OCI-LY3 (cell line): ENCODE measurements around the gene CTNNA3.

Experiments
- EZH2phosphoT487 ChIP-seq: fragments of 200-600 bp; shearing (Covaris generic); IDR thresholded peaks from 2 replicates; pipeline ENCODE4 v1.6.1; 2018; ENCODE audit warnings: antibody characterized with exemption, mixed run types, low read depth
- TF ChIP-seq, protein P1 (sequence below): fragments of 200-600, 300-600 bp; sonication (generic); IDR thresholded peaks from 2 replicates; pipeline ENCODE4 v1.5.1; 2014; ENCODE audit warnings: antibody characterized with exemption, low read length, low read depth

GRCh38 chr10:67173787-67174186 is 522.2 kb downstream of the CTNNA3 start:
- TF ChIP-seq, protein P1, sequence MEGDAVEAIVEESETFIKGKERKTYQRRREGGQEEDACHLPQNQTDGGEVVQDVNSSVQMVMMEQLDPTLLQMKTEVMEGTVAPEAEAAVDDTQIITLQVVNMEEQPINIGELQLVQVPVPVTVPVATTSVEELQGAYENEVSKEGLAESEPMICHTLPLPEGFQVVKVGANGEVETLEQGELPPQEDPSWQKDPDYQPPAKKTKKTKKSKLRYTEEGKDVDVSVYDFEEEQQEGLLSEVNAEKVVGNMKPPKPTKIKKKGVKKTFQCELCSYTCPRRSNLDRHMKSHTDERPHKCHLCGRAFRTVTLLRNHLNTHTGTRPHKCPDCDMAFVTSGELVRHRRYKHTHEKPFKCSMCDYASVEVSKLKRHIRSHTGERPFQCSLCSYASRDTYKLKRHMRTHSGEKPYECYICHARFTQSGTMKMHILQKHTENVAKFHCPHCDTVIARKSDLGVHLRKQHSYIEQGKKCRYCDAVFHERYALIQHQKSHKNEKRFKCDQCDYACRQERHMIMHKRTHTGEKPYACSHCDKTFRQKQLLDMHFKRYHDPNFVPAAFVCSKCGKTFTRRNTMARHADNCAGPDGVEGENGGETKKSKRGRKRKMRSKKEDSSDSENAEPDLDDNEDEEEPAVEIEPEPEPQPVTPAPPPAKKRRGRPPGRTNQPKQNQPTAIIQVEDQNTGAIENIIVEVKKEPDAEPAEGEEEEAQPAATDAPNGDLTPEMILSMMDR, result no peak
- TF ChIP-seq EZH2phosphoT487, result no peak
